K562 (cell line): Measurements from ENCODE around the gene N4BP2.

Experiments used
- CREB1 ChIP-seq, 2 experiments: sonication (generic) in 1 of 2; formaldehyde crosslinking in 1 of 2; IDR thresholded peaks; 2 replicates each; pipeline versions ENCODE4 v1.6.1 to v1.8.0; 2012 to 2022; ENCODE audit warnings: inconsistent platforms in 1 of 2, mild to moderate bottlenecking in 1 of 2, missing genetic modification reagents in 1 of 2, moderate library complexity in 1 of 2
- GTF2F1 ChIP-seq: IDR thresholded peaks from 2 replicates; pipeline ENCODE4 v1.6.1; 2011; ENCODE audit warnings: low read depth, low read length, improper control_type of control experiment
- KLF10 ChIP-seq: fragments of 250-450 bp; sonication (Bioruptor Pico); IDR thresholded peaks from 2 replicates; pipeline ENCODE4 v1.6.1; 2021; ENCODE audit warnings: matching md5 sums
- ZNF12 ChIP-seq: sonication (generic); formaldehyde crosslinking; IDR thresholded peaks from 2 replicates; pipeline ENCODE4 v1.4.0; 2020; ENCODE audit warnings: mild to moderate bottlenecking, missing genetic modification reagents

DNA sequence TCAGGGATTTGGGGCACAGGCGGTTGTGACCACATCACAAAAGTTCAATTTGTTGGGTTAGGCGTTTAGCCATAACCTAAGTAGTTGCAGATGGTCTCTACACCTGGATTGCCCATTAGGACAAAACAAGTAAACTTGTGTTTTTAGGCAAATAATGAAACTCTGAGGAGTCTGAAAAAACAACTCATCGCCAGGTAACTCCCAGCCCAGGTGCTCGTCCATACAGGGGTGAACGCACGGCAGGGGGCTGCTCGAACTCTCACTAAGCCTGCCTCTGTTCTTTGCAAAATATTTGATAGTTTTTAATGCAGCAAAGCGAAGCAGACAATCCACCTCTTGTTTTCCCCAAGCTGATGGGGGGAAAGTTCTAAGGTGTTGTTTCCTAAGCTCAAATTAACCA is 139.6 kb downstream of the N4BP2 start:
- TF ChIP-seq KLF10 (CRISPR knock-in tag) (no peak), ZNF12 (CRISPR knock-in tag) (no peak), GTF2F1 (no peak), CREB1 (IDR thresholded peaks at IDR 0.05) (no peak), CREB1 (CRISPR knock-in tag; IDR thresholded peaks at IDR 0.05) (no peak)
